HG03439 (cell line): ENCODE measurements around the gene TMEM225.
"Not testable (repeated sequence)": the region's sequence is repeated elsewhere in the genome, so short reads cannot be mapped to it uniquely, and the experiment has no call there.

Experiments
- ATAC-seq: cut with Tn5 transposase; IDR thresholded peaks from one replicate; pipeline ENCODE4 v1.9.1; 2021; ENCODE audit warnings: mild to moderate bottlenecking, moderate library complexity; ENCODE audit not compliant: unreplicated experiment

TMEM225 gene

GRCh38 chr11:123885570-123885969, at the start of gene TMEM225:
TMEM225 (minus strand) TSS chr11:123885670; CDS start chr11:123885425, 245 bp downstream.
- no peak for ATAC-seq

- ATAC-seq: no peak
Observed at GRCh38 chr11:123924027-123924426, 38.6 kb upstream of the TMEM225 start.

- ATAC-seq: no peak
Observed at GRCh38 chr11:123920943-123921342, 35.5 kb upstream of the TMEM225 start.

GRCh38 chr11:123905826-123906225, 20.4 kb upstream of the TMEM225 start:
- no peak for ATAC-seq

- no peak for ATAC-seq
Observed at GRCh38 chr11:123904932-123905331, 19.5 kb upstream of the TMEM225 start.

- ATAC-seq: peak; percentile 74
Observed at GRCh38 chr11:123903932-123904331, 18.5 kb upstream of the TMEM225 start.

- ATAC-seq: no peak
Observed at GRCh38 chr11:123901867-123902266, 16.4 kb upstream of the TMEM225 start, which contains the start of gene OR8D4. OR8D4 (plus strand) TSS chr11:123902167; CDS start chr11:123906432, 4,265 bp downstream.

- no peak for ATAC-seq
Observed at GRCh38 chr11:123899792-123900191, 14.3 kb upstream of the TMEM225 start.

- no peak for ATAC-seq
Observed at GRCh38 chr11:123892031-123892430, 6.6 kb upstream of the TMEM225 start.

GRCh38 chr11:123880912-123881311, 4.6 kb downstream of the TMEM225 start:
- no peak for ATAC-seq

GRCh38 chr11:123867795-123868194, 17.7 kb downstream of the TMEM225 start:
- not testable (repeated sequence) for ATAC-seq

GRCh38 chr11:123865293-123865692, 20.2 kb downstream of the TMEM225 start:
- ATAC-seq: not testable (repeated sequence)

GRCh38 chr11:123859731-123860130, 25.7 kb downstream of the TMEM225 start:
- no peak for ATAC-seq

- no peak for ATAC-seq
Observed at GRCh38 chr11:123856444-123856843, 29.0 kb downstream of the TMEM225 start.

- no peak for ATAC-seq
Observed at GRCh38 chr11:123853038-123853437, 32.4 kb downstream of the TMEM225 start.

GRCh38 chr11:123852321-123852720, 33.1 kb downstream of the TMEM225 start:
- ATAC-seq: no peak

GRCh38 chr11:123851110-123851509, 34.4 kb downstream of the TMEM225 start:
- no peak for ATAC-seq

- ATAC-seq: no peak
Observed at GRCh38 chr11:123841174-123841573, 44.3 kb downstream of the TMEM225 start.

GRCh38 chr11:123839131-123839530, 46.3 kb downstream of the TMEM225 start:
- ATAC-seq: no peak

- no peak for ATAC-seq
Observed at GRCh38 chr11:123838659-123839058, 46.8 kb downstream of the TMEM225 start.

- no peak for ATAC-seq
Observed at GRCh38 chr11:123838199-123838598, 47.3 kb downstream of the TMEM225 start.

- no peak for ATAC-seq
Observed at GRCh38 chr11:123833095-123833494, 52.4 kb downstream of the TMEM225 start.
